Stimulated activated CD4-positive, alpha-beta T cell treated with anti-CD3 and anti-CD28 coated beads, Interleukin-4, amount 100 ng/mL, for 4 hours (primary cell): ENCODE data around the gene COX7B.
"Not testable (repeated sequence)": the region's sequence is repeated elsewhere in the genome, so short reads cannot be mapped to it uniquely, and the experiment has no call there.

Experiments used
- DNase-seq, 2 experiments: peaks; one replicate each; pipeline ENCODE4 v3.0.0-alpha.2; 2020

COX7B gene

GRCh38 chrX:77899081-77899828, at the start of gene COX7B:
Gene COX7B (plus strand): TSS chrX:77899468. CDS start chrX:77899554, 86 bp downstream.
- DNase-seq, result peak; percentile 20 to 59

GRCh38 chrX:77875372-77875771, 23.9 kb upstream of the COX7B start:
- no peak for DNase-seq

- not testable (repeated sequence) for DNase-seq
Measured at GRCh38 chrX:77881418-77881817, 17.9 kb upstream of the COX7B start.

- no peak for DNase-seq
Measured at GRCh38 chrX:77892887-77893286, 6.4 kb upstream of the COX7B start.

- DNase-seq, result no peak
Measured at GRCh38 chrX:77893713-77894112, 5.6 kb upstream of the COX7B start.

- peak; percentile 73 to 94 for DNase-seq
Measured at GRCh38 chrX:77894921-77895886, 4.1 kb upstream of the COX7B start, which contains the start of gene MAGT1. Gene MAGT1 (minus strand): TSS chrX:77895435. CDS start chrX:77895410, 25 bp downstream.

- DNase-seq, result no peak
Measured at GRCh38 chrX:77900688-77901087, 1.4 kb downstream of the COX7B start.

- no peak for DNase-seq
Measured at GRCh38 chrX:77901506-77901905, 2.2 kb downstream of the COX7B start.

- peak; percentile 81 to 93 for DNase-seq
Measured at GRCh38 chrX:77910108-77910840, 11.0 kb downstream of the COX7B start, which contains the start of gene ATP7A. Gene ATP7A (plus strand): TSS chrX:77910693. CDS start chrX:77971642, 60,949 bp downstream.

GRCh38 chrX:77917294-77917933, 18.1 kb downstream of the COX7B start:
- no peak for DNase-seq

- DNase-seq, result no peak
Measured at GRCh38 chrX:77918568-77918967, 19.3 kb downstream of the COX7B start.

- DNase-seq, result not testable (repeated sequence)
Measured at GRCh38 chrX:77919370-77919769, 20.1 kb downstream of the COX7B start.

GRCh38 chrX:77922787-77923186, 23.5 kb downstream of the COX7B start:
- DNase-seq, result no peak

GRCh38 chrX:77924320-77924859, 25.1 kb downstream of the COX7B start:
- DNase-seq, result no peak

- DNase-seq, result no peak
Measured at GRCh38 chrX:77925764-77926163, 26.5 kb downstream of the COX7B start.

- no peak for DNase-seq
Measured at GRCh38 chrX:77930581-77930980, 31.3 kb downstream of the COX7B start.

GRCh38 chrX:77935886-77936285, 36.6 kb downstream of the COX7B start:
- no peak for DNase-seq

GRCh38 chrX:77936299-77936698, 37.0 kb downstream of the COX7B start:
- no peak for DNase-seq

GRCh38 chrX:77937291-77937690, 38.0 kb downstream of the COX7B start:
- no peak for DNase-seq

GRCh38 chrX:77938083-77938680, 38.9 kb downstream of the COX7B start:
- DNase-seq, result no peak

- DNase-seq, result not testable (repeated sequence)
Measured at GRCh38 chrX:77945031-77945430, 45.8 kb downstream of the COX7B start.
